Subcutaneous abdominal adipose tissue (tissue), 5 donors: Measurements from ENCODE around the gene RNF41.
A peak's percentile ranks its signal among the peaks of the same experiment; 100 is the strongest.

ENCODE experiments used
- H3K27ac ChIP-seq: one replicate; pipeline ENCODE4 v1.7.0; 2013; ENCODE audit warnings: low read depth, mild to moderate bottlenecking, inconsistent platforms, low read length, moderate library complexity
- H3K27me3 ChIP-seq, 5 donors: one replicate each; pipeline ENCODE4 v1.7.0; 2013; ENCODE audit warnings: low read length in 5 of 5, inconsistent platforms in 1 of 5; ENCODE audit not compliant: control insufficient read depth in 5 of 5, insufficient read depth in 4 of 5
- H3K36me3 ChIP-seq, 5 donors: one replicate each; pipeline ENCODE4 v1.7.0; 2013; ENCODE audit warnings: low read length in 5 of 5; ENCODE audit not compliant: control insufficient read depth in 5 of 5, insufficient read depth in 5 of 5
- H3K4me1 ChIP-seq, 5 donors: one replicate each; pipeline ENCODE4 v1.7.0; 2013; ENCODE audit warnings: low read length in 5 of 5, mild to moderate bottlenecking in 3 of 5, moderate library complexity in 1 of 5; ENCODE audit not compliant: control insufficient read depth in 5 of 5, insufficient read depth in 5 of 5
- H3K4me3 ChIP-seq, 5 donors: one replicate each; pipeline ENCODE4 v1.7.0; 2013; ENCODE audit warnings: low read length in 5 of 5, low read depth in 1 of 5
- H3K9ac ChIP-seq, 5 donors: one replicate each; pipeline ENCODE4 v1.7.0; 2013; ENCODE audit warnings: low read length in 5 of 5, mild to moderate bottlenecking in 4 of 5, moderate library complexity in 3 of 5
- H3K9me3 ChIP-seq, 5 donors: one replicate each; pipeline ENCODE4 v1.7.0; 2013; ENCODE audit warnings: low read length in 5 of 5; ENCODE audit not compliant: control insufficient read depth in 5 of 5
- donor health status: healthy.
- donor health status: healthy.
- donor health status: healthy.
- donor health status: healthy.
- donor health status: healthy.

The RNF41 gene

GRCh38 chr12:56188131-56188777 lies 33.5 kb downstream of the RNF41 start:
- Histone ChIP-seq H3K9me3 (no peaks in the 10 kb centered on the region), H3K27ac (peak overlapping the region; percentile 65), H3K9ac (peak overlapping the region; percentile 69 to 91 (median 78)), H3K36me3 (peaks cover 13 to 30% (median 25%) of the 10 kb centered on the region in 5 donors), H3K27me3 (no peaks in the 10 kb centered on the region), H3K4me3 (peak overlapping the region; percentile 68 to 86 (median 78)), H3K4me1 (peaks cover 10 to 46% (median 38%) of the 10 kb centered on the region in 5 donors)

GRCh38 chr12:56186957-56187356 lies 34.8 kb downstream of the RNF41 start:
- Histone ChIP-seq H3K27ac (peak overlapping the region; percentile 65), H3K9ac (peak overlapping the region in 3 of 5 donors; percentile 46 to 91 (median 77)), H3K27me3 (no peaks in the 10 kb centered on the region), H3K36me3 (peaks cover 14 to 42% (median 29%) of the 10 kb centered on the region in 5 donors), H3K4me1 (peaks cover 10 to 42% (median 32%) of the 10 kb centered on the region in 5 donors), H3K4me3 (no peak overlapping the region), H3K9me3 (no peaks in the 10 kb centered on the region)

DNA sequence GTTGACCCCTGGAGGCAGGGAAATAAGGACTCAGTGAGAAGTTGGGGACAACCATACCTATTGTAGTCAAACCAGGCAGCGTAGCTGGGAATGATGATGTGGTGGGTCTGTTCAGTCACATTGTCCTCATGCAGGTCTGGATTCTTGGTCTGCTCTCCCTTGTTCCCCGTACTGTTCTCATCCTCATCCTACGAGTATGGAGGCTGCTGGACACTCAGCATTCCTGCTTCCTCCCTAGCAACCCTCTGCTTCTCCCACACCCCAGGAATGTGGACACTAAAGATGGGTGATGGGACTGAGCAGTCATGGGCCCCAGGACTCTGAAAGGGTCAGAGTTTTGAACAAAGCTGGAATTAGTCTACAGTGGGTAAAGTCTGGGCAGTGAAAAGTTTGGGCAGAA lies 43.4 kb downstream of the RNF41 start:
- no peaks in the 10 kb centered on the region for H3K4me1 ChIP-seq
- H3K9me3 ChIP-seq = no peaks in the 10 kb centered on the region
- H3K27me3 ChIP-seq = no peaks in the 10 kb centered on the region
- no peak overlapping the region for H3K9ac ChIP-seq
- no peak overlapping the region for H3K27ac ChIP-seq
- H3K4me3 ChIP-seq = no peak overlapping the region
- peaks cover 34 to 93% (median 72%) of the 10 kb centered on the region in 5 donors for H3K36me3 ChIP-seq

GRCh38 chr12:56172839-56173238 lies 48.9 kb downstream of the RNF41 start:
- H3K27me3 ChIP-seq = no peaks in the 10 kb centered on the region
- H3K27ac ChIP-seq = no peak overlapping the region
- peaks cover 18 to 96% (median 78%) of the 10 kb centered on the region in 5 donors for H3K36me3 ChIP-seq
- H3K9ac ChIP-seq = no peak overlapping the region
- H3K4me3 ChIP-seq = no peak overlapping the region
- peaks cover 0 to 6% (median 0%) of the 10 kb centered on the region in 5 donors for H3K4me1 ChIP-seq
- no peaks in the 10 kb centered on the region for H3K9me3 ChIP-seq

DNA sequence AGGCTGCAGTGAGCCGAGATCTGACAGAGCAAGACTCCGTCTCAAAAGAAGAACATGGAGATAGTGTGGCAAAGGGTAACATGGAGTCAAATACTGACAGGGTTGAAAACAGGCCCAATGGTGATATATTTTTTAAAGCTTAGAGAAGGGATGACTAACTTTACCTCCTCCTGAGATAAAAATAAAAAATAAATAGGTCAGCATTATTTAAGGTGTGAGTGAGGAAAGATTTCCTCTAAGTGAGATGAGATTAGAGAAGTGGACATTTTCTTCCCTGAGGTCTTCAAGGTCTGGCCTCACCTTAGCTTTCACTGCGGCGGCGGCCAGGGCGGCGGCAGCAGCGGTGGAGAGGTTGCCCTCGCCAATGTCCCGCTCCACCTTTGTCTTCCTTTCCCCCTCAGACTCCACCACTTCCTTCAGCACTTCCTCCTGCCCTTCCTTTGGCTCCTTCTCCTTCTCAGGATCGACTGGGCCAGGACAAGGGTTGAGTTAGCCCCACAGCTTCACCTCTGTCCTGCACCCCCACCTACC lies 52.4 kb downstream of the RNF41 start:
- Histone ChIP-seq H3K9me3 (no peaks in the 10 kb centered on the region), H3K27ac (no peak overlapping the region), H3K4me3 (no peak overlapping the region), H3K4me1 (peaks cover 0 to 7% (median 6%) of the 10 kb centered on the region in 5 donors), H3K9ac (no peak overlapping the region), H3K36me3 (peaks cover 4 to 98% (median 82%) of the 10 kb centered on the region in 5 donors), H3K27me3 (no peaks in the 10 kb centered on the region)

DNA sequence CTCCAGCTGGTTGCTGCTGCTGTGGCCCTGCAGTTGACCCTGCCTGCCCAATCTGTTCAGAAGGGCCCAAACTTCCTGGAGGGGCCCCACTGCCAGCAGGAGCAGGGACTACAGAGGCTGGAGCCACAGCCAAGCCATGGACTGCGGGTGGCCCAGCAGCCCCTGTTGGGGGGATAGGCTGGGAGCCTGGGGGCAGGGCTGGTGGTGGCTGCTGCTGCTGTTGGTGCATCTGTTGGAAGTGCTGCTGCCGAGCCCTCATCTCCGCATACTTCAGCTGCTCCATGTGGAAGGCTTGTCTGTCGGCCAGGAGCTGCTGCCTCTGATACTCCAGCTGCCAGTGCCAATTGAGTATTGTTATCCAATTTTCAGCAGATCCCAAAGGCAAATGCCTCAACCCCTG lies 56.4 kb downstream of the RNF41 start:
- Histone ChIP-seq H3K4me1 (peaks cover 10 to 24% (median 21%) of the 10 kb centered on the region in 5 donors), H3K9ac (no peak overlapping the region), H3K27ac (no peak overlapping the region), H3K36me3 (peaks cover 0 to 97% (median 84%) of the 10 kb centered on the region in 5 donors), H3K27me3 (no peaks in the 10 kb centered on the region), H3K9me3 (no peaks in the 10 kb centered on the region), H3K4me3 (no peak overlapping the region)

DNA sequence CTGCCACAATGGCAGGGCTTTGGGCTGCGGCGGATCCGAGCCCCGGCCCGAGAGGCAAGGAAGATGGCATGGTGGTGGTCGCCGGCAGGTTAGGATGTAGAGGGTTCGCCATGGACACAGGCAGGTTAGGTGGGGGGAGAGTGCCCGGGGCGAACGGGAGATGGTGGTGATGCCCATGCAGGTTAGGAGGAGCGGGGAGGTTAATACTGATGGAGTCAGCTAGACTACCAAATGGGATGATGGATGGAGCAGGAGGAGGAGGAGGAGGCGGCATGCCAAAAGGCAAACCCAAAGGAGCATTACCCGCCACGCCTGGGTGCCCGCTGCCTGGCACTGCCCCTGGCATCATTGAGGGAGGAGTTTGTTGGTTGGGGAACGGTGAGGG lies 57.4 kb downstream of the RNF41 start:
- no peak overlapping the region for H3K9ac ChIP-seq
- H3K27ac ChIP-seq = no peak overlapping the region
- H3K9me3 ChIP-seq = no peaks in the 10 kb centered on the region
- H3K4me3 ChIP-seq = no peak overlapping the region
- H3K27me3 ChIP-seq = no peaks in the 10 kb centered on the region
- peaks cover 0 to 96% (median 83%) of the 10 kb centered on the region in 5 donors for H3K36me3 ChIP-seq
- H3K4me1 ChIP-seq = peaks cover 18 to 34% (median 32%) of the 10 kb centered on the region in 5 donors

DNA sequence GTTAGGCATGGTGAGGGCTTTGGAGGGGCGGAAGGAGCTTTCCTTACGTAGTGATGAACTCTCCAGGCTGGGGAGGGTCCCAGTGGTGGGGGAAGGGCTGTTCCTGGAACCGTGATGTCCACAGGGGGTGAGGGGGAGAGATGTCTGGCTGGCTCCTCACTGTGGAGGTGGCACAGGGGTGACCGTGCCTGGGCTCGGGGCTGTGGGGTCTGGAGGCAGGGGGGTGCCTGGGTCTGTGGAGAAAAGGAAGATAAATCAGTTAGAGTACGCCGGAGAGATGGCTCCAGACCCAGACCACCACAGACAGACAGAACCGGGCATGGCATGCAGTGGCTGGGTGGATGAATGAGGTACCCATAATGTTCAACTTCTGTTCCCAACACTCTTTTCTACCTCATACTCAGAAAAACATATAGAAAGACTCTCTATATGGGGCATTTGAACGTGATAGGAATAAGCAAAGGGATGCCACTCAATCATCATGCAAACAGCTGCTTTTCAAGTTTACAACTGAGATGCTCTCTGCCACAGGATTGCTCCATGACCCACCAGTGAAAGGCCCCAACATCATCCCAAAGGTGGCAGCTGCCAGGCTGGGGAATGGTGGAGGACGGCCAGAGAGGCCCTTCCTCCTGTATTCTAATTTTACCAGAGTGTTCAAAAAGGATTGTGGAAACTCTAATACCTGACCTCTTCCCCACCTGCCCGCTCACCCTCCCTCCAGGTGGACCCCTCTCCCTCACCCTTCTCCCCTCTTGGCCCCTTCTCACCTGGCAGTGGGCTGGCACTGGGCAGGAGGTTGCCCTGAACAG lies 58.0 kb downstream of the RNF41 start:
- H3K27me3 ChIP-seq = no peaks in the 10 kb centered on the region
- no peak overlapping the region for H3K4me3 ChIP-seq
- peak overlapping the region; percentile 33 for H3K27ac ChIP-seq
- H3K9ac ChIP-seq = no peak overlapping the region
- no peaks in the 10 kb centered on the region for H3K9me3 ChIP-seq
- peaks cover 0 to 90% (median 79%) of the 10 kb centered on the region in 5 donors for H3K36me3 ChIP-seq
- H3K4me1 ChIP-seq = peaks cover 18 to 40% (median 36%) of the 10 kb centered on the region in 5 donors

DNA sequence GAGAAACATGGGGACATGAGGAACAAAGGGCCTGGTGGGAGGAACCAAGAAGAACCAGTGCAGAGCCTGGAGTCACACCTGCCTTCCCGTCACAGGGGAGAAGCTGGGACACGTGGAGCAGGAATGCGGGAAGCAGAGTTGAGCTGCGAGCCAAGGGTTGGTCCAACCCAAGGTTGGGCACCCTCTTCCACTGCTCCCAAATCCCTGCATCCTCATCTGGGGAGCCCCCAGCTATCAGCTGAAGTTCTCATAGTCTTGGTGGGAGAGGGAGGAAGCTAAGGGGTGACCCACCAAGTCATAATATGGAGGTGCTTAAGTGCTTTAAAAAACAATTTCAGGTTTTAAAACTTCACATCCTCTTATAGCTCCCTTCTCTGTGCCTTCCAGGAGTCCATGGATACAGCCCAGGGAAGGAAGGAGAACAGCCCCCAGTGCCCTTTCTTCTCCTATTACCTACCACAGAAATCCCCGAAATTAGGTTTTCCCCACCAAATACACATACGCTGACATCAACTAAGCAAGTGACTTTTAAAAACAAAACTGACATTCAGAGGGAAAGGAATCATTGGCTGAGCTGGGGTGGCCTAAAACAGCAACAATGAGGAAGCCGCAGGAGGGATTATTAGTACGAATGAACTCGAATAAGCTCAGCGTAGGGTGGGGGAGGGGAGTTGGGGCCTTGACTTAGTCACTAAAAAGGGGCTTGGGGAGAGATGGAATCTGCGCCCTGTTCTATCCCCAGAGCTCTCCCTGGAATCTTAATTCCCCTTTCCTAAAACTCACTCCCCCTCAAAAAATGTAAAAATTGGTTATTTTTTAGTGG lies 59.0 kb downstream of the RNF41 start:
- Histone ChIP-seq H3K9me3 (no peaks in the 10 kb centered on the region), H3K4me1 (peaks cover 18 to 46% (median 37%) of the 10 kb centered on the region in 5 donors), H3K27me3 (no peaks in the 10 kb centered on the region), H3K36me3 (peaks cover 0 to 81% (median 73%) of the 10 kb centered on the region in 5 donors), H3K27ac (peak overlapping the region; percentile 33), H3K4me3 (no peak overlapping the region), H3K9ac (no peak overlapping the region)
